ENCODE measurements around the gene TFAP2A.

Gene TFAP2A

GRCh38 chr6:10391299-10391630 is 23.6 kb downstream of the TFAP2A start:
- no peaks in the 10 kb centered on the region for H3F3A ChIP-seq (ENCODE audit: low read depth)
- no peak overlapping the region for H3K4me2 ChIP-seq (ENCODE audit: low read depth, low read length, poor library complexity, severe bottlenecking)

GRCh38 chr6:10390495-10391298 is 24.2 kb downstream of the TFAP2A start:
- Histone ChIP-seq H3K4me2 (ENCODE audit: low read depth, low read length, poor library complexity, severe bottlenecking) (no peak overlapping the region), H4K20me1 (ENCODE audit: insufficient read depth, low read length, poor library complexity, severe bottlenecking) (no peaks in the 10 kb centered on the region), H3K36me3 (ENCODE audit: insufficient read depth, low read length) (no peaks in the 10 kb centered on the region), H3K79me2 (ENCODE audit: insufficient read depth, low read length) (no peaks in the 10 kb centered on the region), H3K9me2 (replicated peaks; ENCODE audit: low read depth, low read length) (no peaks in the 10 kb centered on the region), H3K27me3 (ENCODE audit: insufficient read depth, low read length, poor library complexity, severe bottlenecking) (no peaks in the 10 kb centered on the region), H3K9ac (ENCODE audit: low read depth, low read length, poor library complexity, severe bottlenecking) (no peak overlapping the region), H3K4me1 (ENCODE audit: insufficient read depth, low read length, poor library complexity, severe bottlenecking) (no peaks in the 10 kb centered on the region), H2AFZ (ENCODE audit: low read length) (no peak overlapping the region), H3K4me3 (ENCODE audit: low read length, poor library complexity, severe bottlenecking) (no peak overlapping the region), H3F3A (ENCODE audit: low read depth) (no peaks in the 10 kb centered on the region), H3K9me3 (ENCODE audit: insufficient read depth, low read depth, low read length) (no peaks in the 10 kb centered on the region)
- no peak for TF ChIP-seq CTCF (conservative IDR thresholded peaks at IDR 0.05; ENCODE audit: low read length)
- no peak for TF ChIP-seq EZH2phosphoT487 (IDR thresholded peaks at IDR 0.05; ENCODE audit: borderline replicate concordance)

More at GRCh38 chr6:10391299-10391630, 23.6 kb downstream of the TFAP2A start:
- H3K9ac ChIP-seq (ENCODE audit: low read depth, low read length, poor library complexity, severe bottlenecking), result no peak overlapping the region
- H3K79me2 ChIP-seq (ENCODE audit: insufficient read depth, low read length), result no peaks in the 10 kb centered on the region
- H3K4me1 ChIP-seq (ENCODE audit: insufficient read depth, low read length, poor library complexity, severe bottlenecking), result no peaks in the 10 kb centered on the region
- TF ChIP-seq CTCF (conservative IDR thresholded peaks at IDR 0.05; ENCODE audit: low read length) (no peak), EZH2phosphoT487 (IDR thresholded peaks at IDR 0.05; ENCODE audit: borderline replicate concordance) (no peak)
- H3K9me3 ChIP-seq (ENCODE audit: insufficient read depth, low read depth, low read length), result no peaks in the 10 kb centered on the region
- H3K27me3 ChIP-seq (ENCODE audit: insufficient read depth, low read length, poor library complexity, severe bottlenecking), result no peaks in the 10 kb centered on the region
- H3K4me3 ChIP-seq (ENCODE audit: low read length, poor library complexity, severe bottlenecking), result no peak overlapping the region
- H2AFZ ChIP-seq (ENCODE audit: low read length), result no peak overlapping the region
- H3K36me3 ChIP-seq (ENCODE audit: insufficient read depth, low read length), result no peaks in the 10 kb centered on the region
- no peaks in the 10 kb centered on the region for H4K20me1 ChIP-seq (ENCODE audit: insufficient read depth, low read length, poor library complexity, severe bottlenecking)
- no peaks in the 10 kb centered on the region for H3K9me2 ChIP-seq (replicated peaks; ENCODE audit: low read depth, low read length)

- Histone ChIP-seq H3F3A (ENCODE audit: low read depth) (no peaks in the 10 kb centered on the region), H3K79me2 (ENCODE audit: insufficient read depth, low read length) (no peaks in the 10 kb centered on the region), H3K9me2 (replicated peaks; ENCODE audit: low read depth, low read length) (no peaks in the 10 kb centered on the region), H3K9me3 (ENCODE audit: insufficient read depth, low read depth, low read length) (no peaks in the 10 kb centered on the region), H3K27me3 (ENCODE audit: insufficient read depth, low read length, poor library complexity, severe bottlenecking) (no peaks in the 10 kb centered on the region), H4K20me1 (ENCODE audit: insufficient read depth, low read length, poor library complexity, severe bottlenecking) (no peaks in the 10 kb centered on the region), H3K36me3 (ENCODE audit: insufficient read depth, low read length) (no peaks in the 10 kb centered on the region), H3K4me3 (ENCODE audit: low read length, poor library complexity, severe bottlenecking) (no peak overlapping the region), H3K9ac (ENCODE audit: low read depth, low read length, poor library complexity, severe bottlenecking) (no peak overlapping the region), H2AFZ (ENCODE audit: low read length) (no peak overlapping the region), H3K4me1 (ENCODE audit: insufficient read depth, low read length, poor library complexity, severe bottlenecking) (no peaks in the 10 kb centered on the region), H3K4me2 (ENCODE audit: low read depth, low read length, poor library complexity, severe bottlenecking) (no peak overlapping the region)
- no peak for TF ChIP-seq CTCF (conservative IDR thresholded peaks at IDR 0.05; ENCODE audit: low read length)
- TF ChIP-seq EZH2phosphoT487 (IDR thresholded peaks at IDR 0.05; ENCODE audit: borderline replicate concordance), result no peak
Measured at GRCh38 chr6:10389739-10390494, 25.0 kb downstream of the TFAP2A start.

Measured in Loucy (cell line).